AG09319 (cell line): Measurements from ENCODE around the gene ANKRD11.

ENCODE experiments used
- DNase-seq: peaks from one replicate; pipeline ENCODE4 v3.0.0-alpha.2; 2010; ENCODE audit warnings: low read depth; ENCODE audit errors: extremely low read depth
- CTCF ChIP-seq: IDR thresholded peaks from 2 replicates; pipeline ENCODE4 v1.5.1; 2011; ENCODE audit warnings: low read depth, mild to moderate bottlenecking, inconsistent platforms, low read length, moderate library complexity

ANKRD11 gene

GRCh38 chr16:89478576-89479221 is 11.7 kb downstream of the ANKRD11 start:
- TF ChIP-seq CTCF: no peak
- no peak for DNase-seq

- DNase-seq: no peak
- no peak for TF ChIP-seq CTCF
These were observed 13.5 kb downstream of the ANKRD11 start for GRCh38 chr16:89476811-89477261.

- DNase-seq: no peak
- TF ChIP-seq CTCF: no peak
These were observed 14.0 kb downstream of the ANKRD11 start for GRCh38 chr16:89476379-89476778.

- no peak for DNase-seq
- no peak for TF ChIP-seq CTCF
These were observed 15.2 kb downstream of the ANKRD11 start for GRCh38 chr16:89475144-89475543.

GRCh38 chr16:89473791-89474414 is 16.5 kb downstream of the ANKRD11 start:
- no peak for TF ChIP-seq CTCF
- no peak for DNase-seq

GRCh38 chr16:89473136-89473712 is 17.1 kb downstream of the ANKRD11 start:
- no peak for TF ChIP-seq CTCF

GRCh38 chr16:89472711-89473075 is 17.7 kb downstream of the ANKRD11 start:
- no peak for DNase-seq
- TF ChIP-seq CTCF: no peak

More at GRCh38 chr16:89473136-89473712, 17.1 kb downstream of the ANKRD11 start:
- no peak for DNase-seq
